Colon (tissue), 2 donors: ENCODE data around the gene PKP4.

ENCODE experiments used
- FAIRE-seq: peaks from 2 replicates; lab custom pipeline; 2012; peaks lifted over from hg19 to GRCh38; lab: Jason Lieb, UNC
- donor health status: control.
- donor health status: control.

PKP4 gene

DNA sequence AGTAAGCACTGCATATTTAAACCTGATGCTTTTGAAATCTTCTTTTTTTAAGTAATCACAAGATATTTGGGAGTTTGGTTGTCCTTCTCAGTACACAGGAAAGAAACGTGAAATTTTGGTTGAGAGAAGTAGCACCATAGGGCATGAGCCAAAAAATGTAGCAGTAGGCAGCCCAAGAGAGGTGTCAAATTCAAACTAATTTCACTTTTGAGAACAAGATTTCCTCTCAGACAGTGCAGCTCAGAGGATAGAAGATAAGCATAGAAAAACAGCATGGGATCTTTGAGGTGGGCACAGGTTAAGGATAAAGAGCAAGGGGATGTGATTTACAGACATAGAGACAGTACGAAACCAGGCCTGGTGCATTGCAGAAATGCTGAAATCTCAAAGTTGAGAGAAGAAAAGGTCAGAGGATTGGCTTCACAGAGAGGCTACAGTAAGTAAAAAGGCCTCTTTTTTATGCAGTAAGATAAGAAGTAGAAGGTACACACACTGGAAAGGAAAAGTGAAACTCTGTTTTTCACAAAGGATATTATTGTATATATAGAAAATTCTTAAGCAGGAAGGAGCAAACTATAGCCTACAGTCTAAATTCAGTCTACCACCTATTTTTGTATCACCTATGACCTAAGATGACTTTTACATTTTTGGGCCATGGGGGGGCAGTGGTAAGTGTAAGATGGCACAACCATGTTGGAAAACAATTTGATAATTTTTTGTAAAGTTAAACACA lies 89.8 kb downstream of the PKP4 start:
- no peak for FAIRE-seq

DNA sequence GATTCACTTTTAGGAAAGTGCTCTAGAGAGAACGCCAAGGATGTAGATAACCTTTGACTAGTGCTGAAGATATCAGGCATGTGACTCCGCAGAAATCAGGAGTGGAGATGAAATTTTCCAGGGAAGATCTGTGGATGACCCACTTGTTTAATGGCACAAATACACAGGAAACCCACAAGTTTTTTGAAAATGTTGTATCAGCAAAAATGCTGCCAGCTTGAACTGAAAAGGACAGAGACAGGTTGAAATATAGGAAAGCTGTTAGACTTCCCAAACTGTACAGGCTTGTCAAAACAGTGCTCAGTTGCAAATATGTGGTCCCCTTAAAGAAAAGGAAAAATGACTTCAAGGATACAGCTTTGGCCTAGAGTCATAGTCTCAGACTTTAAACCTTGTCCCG lies 96.5 kb downstream of the PKP4 start:
- no peak for FAIRE-seq

DNA sequence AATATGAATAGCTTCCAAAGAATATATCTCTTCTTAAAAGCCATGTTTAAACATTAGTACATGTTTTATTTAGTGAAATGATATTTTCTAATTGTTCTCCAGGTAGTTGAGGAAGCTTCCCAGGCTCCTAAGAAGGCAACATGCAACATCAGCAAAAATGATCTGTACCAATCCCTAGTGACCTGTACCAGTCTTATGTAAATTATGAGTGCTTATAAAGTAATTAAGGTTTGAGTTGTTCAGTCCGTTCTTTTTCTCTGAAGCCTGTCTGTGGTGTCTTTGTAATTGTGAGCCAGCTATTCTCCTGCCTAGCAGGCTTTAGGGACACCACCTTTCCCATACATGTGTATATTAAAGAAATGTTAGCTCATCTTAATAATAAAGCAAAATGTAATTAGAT lies 98.2 kb downstream of the PKP4 start:
- FAIRE-seq: no peak

DNA sequence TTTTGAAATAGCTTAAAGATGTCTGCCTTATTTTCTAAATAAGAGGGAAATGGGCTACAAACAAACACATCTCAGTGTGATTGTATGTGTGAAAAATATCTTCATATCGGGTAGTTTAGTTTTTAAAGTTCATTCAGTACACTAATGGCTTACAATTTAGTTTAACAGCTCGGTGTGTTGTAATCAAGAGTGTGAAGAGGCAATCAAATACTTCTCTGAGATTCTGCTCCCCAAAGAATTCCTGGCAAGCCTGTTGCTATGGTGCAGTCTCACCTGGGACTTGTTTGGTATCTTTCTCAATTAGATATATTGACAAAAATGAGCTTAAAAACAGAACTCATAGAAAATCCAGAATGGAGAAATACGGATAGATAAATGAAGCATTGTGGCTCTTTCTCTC lies 99.4 kb downstream of the PKP4 start:
- FAIRE-seq: no peak

DNA sequence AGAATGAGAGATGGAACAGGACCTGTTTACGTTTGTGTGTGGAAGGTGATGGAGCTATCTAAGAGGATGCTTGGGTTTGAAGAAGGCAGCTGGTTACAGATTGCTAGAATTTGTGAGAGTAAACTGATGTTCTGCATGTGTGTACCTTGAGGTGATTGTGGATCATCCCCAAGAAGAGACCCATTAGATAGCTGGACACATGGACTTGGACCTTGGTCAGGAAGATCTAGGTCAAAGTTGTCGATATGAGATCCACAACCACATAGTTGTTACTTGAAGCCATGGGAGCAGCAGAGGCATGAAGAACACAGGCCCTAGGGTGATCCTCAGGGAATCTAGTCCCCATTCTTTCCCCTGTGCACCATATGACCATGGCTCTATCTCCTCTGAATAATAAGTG lies 101.0 kb downstream of the PKP4 start:
- FAIRE-seq: no peak

DNA sequence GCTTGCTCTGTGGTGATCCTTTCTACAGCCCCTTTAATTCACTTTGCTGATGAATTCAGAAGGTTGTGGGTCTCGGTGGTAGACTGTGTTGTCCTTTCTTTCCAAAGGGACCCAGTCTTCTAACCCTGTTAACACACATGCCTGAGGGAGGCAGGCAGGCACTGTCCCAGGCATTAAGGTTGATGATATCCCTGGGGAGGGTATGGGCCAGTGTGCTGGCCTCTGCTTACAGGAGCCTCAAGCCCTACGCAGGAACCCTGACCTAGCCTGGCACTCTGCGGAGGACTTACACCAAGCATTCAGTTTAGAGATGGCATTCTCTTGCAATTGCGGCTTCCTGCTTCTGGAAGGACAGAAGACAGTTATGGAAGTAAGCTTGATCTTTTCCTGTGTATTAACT lies 102.5 kb downstream of the PKP4 start:
- FAIRE-seq: no peak

DNA sequence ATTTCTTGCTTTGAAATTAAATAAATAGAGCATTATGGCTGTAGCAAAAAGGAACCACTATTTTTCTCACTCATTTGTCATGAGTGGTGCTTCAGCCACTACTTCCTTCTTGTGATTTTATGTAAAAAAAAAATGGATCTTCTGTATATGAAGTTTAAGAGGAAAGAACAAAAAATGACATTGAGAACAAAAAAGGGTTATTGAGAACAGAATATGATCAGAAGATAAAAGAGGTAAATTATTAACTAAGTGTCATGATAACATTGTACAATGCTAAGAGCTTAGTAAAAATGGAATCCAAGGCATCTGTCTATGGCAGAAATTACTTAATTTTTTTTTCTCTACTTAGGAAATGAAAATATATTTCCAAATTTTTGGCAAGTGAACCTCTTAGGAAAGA lies 103.5 kb downstream of the PKP4 start:
- FAIRE-seq: no peak

DNA sequence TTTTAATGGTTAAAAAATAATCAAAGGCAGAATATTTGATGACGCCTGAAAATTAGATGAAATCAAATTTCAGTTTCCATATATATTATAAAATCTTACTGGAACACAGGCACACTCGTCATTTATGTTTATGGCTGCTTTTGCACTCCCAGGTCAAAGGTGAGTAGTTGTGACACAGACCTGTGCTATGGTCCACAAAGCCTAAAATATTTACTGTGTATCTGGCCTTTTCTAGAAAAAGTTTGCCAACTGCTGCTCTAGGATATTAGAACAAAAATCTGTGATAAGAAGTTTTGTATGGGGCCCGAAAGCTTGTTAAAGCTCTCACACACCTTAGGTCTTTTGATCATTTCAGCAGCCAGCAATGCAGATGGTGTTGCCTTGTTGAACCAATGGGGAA lies 104.3 kb downstream of the PKP4 start:
- no peak for FAIRE-seq

DNA sequence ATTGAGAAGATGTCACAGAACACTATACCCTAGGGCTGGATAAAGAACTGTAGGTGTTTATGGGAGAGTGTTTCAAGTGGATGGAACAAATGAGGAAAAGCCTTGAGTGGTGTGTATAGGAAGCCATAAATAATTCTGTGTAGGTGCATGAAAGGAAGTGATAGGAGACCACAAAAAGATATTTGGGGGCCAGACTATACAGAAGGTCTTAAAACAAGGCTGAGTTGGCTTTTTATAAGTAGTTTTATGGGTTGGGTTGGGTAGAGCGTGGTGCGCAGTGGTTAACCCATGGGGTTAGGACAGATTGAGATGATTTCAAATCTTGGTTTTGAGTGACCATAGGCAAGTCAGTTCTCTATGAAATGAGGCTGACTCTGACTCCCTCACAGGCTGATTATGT lies 110.5 kb downstream of the PKP4 start:
- FAIRE-seq: no peak

DNA sequence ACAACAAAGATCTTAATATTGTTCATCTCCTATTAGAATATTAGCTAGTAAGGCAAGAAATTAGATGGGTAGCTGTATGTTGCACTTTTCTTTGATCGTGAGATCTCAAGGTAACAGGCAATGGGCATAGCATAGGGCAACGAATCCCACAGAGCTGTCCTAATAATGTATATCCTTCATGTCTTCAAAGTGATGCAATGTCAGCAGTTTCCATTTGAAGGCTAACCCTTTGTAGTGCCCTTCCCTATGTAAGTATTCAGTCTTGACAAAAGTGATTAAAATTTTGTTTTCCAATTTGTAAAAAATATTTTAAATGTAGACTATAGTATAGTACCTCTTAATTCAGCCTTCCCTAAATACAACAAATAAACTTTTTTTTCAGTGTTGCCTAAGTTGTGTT lies 112.5 kb downstream of the PKP4 start:
- no peak for FAIRE-seq

DNA sequence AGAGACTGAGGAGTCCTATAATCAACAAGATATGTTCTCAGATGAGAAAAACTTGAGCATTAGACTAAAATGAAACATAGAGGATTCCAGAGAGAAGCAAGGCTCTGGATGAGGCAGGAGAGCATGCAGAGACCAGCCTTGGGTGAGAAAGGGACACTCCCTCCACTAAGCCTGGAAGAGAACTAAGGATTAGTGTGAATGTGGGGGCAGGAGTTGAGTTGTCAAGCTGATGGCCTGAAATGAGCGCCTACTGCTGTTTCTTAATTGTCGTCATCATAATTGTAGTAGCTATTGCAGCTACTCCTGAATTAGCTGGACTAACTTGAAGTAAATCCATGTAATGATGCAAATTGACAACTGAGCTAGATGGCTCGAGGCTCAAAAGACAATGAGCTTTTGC lies 114.1 kb downstream of the PKP4 start:
- no peak for FAIRE-seq

DNA sequence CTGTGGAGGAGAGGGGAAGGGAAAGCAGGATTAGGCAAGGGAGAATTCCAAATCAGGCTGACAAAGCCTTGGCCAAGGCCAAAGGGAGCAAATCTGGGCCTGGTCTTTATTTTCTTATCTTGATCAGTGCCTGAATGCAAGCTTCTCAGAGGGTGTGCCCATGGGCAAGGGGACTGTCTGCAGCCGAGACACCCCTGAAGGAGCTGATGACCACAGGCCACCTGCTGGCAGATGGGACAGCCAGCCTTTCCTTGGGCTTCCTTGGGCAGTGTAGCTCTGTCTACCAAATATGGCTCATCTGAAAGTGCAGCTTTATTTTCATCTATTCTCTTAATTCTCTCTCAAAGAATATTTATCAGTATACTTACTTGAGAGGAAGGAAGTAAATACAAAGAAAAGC lies 117.0 kb downstream of the PKP4 start:
- no peak for FAIRE-seq

DNA sequence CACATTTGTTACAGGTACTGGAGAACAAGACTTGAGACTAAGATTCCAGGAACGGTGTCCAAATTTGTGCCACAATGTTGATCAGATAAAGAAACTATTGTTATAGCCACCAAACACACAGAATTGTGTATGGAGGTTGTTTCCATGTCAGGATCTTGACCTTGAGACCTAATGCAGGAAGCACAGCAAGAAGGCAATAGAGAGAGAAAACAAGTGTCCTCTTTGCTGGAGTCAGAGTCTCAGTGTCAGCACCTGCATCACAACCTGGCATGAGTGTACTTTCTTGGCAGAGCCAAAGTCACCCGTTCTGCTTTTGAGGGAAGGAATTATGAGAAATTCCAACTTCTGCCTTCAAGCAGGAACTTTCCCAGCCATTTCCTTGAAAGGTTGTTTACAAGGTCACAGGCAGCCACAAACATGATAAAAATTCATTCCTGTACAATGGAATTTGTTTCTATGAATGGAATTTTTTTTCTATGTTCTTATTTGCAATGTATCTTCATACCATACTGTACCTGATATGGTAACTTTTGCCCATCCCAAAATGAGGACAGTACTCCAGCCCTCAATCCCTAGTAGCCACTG lies 118.4 kb downstream of the PKP4 start:
- FAIRE-seq: no peak

DNA sequence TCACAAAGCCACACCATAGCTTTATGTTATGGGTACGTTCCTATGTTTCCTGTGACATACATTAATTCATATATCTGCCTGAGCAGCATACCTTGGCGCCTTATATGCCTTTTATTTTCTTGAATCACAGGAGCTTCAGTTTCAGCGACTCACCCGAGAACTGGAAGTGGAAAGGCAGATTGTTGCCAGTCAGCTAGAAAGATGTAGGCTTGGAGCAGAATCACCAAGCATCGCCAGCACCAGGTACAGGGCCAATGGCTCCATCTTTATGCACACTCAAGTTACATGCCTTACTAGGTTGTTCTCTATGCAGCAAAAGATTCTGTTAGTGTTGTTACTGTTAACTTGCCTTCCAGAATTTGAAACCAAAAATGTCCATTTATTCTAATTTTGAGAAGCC lies 120.4 kb downstream of the PKP4 start:
- no peak for FAIRE-seq

DNA sequence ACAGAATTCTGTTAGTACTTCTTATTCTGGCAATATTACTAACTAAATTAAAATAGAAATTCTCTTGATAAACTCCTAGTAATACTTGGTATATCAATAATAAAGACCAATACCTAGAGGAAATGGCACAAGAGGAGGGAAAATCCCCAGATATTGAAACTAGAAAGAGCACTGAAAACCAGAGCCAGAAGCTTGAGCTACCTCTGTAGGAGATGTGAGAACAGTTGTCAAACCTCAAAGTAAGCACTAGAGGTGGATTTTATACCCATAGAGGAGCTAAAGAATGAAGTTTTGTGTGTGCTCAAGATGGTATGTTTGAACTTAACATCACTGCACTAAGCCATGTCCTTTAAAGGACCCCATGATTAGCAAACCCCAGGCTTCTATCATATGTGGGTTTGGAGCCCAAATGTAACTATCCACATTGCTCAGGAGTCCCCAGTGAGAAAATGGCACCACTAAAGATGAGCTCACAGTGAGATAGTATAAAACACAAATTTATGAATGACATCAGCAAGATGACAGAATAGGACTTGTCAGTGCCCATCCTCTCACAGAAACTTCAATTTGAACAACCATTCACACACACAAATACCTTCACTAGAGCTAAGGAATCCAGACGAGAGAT lies 122.1 kb downstream of the PKP4 start:
- no peak for FAIRE-seq

DNA sequence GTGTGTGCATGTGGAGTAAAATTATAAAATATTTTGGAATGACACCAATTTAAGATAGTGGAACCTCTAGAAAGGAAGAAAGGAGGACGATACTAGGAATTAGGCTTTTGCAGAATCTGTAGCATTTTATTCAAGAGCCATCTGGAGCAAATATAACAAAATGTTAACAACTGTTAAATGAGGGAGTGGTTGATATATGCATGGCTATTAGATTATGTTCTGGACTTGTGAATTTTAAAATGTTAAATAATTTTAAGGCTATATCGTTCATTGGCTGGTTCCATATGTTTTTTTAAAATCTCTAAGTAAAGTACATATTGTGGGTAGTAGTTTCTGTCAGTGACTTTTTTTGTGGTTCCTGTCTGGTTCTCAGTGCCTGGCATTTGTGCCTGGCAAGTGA lies 123.2 kb downstream of the PKP4 start:
- FAIRE-seq: no peak

DNA sequence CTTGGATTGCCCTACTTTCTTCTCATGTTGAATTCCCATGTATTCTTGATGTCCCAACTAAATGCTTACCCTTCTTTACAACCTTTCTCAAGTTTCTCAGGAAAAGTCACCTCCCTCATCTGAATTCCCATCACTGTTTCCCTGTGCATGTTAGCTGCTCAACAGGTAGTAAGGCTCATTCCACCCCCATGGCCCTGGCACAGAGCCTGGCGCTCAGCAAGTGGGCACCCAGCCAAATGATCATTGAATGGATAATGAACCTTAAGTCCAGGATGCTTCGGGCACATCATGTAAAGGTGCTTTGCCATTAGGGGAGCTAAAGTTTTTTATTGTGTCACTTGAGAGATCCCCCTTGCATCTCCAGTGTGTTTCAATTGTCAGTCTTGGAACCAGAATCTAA lies 124.0 kb downstream of the PKP4 start:
- FAIRE-seq: no peak

DNA sequence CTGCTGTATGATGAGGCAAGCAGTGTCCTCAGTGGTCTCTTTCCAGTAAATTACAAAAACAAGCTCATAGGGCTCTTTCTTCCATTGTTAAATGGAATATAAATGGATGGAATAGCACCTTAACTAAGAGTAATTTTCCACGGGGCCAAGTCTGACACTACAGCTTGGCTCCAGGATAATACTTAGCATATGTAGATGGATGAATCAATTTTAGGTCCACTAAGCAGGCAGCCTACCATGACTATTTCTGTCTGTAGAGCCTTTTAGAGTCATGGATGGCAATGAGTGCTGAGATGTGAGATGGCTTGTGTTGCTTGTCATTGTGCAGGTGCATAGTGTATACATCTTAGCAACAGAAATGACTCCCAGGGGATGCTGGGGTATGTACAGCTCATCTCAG lies 125.9 kb downstream of the PKP4 start:
- no peak for FAIRE-seq

DNA sequence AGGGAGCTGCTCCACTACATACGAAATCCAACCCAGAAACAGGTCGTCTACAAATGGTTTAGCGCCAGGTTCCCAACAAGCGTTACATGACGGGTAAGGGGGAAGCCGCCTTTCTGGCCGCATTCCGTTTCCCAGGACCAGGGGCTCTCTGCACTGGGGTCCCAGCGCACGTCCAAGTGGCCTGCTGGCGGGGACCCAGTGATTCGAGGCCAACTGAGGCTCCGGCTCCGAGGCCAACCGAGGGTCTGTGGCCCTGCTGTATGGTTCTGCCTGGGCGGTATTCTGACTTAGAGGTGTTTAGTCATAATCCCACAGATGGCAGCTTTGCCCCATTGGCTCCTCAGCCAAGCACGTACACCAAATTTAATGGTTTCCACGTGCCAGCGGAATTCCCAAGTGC lies 127.2 kb downstream of the PKP4 start:
- FAIRE-seq: no peak

DNA sequence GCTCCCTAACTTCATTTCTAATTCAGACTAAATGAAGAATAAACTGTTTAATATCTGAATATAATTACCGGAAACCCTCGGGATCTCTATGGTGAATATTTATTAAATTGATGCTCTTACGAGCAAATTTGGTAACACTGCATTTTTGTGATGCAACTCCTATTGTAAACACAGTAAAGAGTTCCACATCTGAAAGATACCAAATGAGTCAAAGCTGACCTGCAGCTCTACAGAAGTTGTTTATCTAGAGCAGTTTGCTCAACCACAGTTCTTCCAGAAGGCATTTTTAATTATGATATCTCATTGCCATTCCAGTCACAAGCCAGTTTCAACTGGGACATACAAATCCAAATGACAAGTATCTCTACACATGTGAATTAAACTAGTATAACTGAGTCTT lies 129.7 kb downstream of the PKP4 start:
- FAIRE-seq: no peak

DNA sequence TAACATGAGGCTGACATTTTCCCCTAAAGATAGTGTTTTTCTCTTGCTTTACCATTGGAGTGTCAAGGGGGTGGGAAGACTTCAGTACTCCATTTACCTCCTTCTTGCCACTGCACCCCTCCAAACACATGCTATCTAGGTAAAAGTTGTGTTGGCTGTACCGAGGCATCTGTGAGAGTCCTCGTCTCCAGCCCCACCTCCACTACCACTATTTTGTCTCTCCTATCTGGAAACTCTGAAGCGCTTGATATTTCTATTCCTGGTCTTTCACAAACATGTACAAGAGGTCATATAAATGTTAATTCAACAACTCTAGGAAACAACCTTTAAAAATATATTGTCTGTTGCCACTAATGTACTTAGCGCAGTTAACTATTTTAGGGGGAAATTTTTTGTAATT lies 132.6 kb downstream of the PKP4 start:
- no peak for FAIRE-seq

DNA sequence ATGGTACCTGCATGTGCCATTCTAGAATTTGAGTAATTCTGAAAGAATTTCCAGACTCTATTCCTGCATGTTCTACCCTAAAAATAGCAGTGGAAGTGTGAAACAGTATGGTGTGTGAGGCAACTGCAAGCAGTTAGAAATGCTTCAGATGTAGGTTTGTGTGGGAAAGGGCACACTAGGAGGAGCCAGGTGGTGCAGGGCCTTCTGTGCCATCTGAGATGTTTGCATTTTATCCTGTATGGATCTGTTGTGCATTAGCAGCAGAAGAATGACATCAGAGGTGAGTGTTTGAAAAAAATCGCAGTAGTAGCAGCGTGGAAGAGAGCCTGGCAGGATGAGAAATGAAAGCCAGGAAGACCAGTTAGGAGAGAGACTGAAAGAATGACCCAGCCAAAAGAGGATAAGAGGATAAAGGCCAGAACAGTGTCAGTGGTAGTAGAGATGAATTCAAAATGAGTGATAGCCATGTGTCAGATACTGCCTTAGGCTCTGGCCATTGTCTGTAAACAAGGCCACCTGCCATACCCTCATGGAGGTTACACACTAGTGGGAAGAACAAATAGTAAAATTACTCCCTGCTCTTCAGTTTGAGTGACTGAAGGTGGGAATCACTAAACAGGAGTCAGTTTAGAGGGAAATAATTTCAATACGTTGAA lies 142.2 kb downstream of the PKP4 start:
- no peak for FAIRE-seq

DNA sequence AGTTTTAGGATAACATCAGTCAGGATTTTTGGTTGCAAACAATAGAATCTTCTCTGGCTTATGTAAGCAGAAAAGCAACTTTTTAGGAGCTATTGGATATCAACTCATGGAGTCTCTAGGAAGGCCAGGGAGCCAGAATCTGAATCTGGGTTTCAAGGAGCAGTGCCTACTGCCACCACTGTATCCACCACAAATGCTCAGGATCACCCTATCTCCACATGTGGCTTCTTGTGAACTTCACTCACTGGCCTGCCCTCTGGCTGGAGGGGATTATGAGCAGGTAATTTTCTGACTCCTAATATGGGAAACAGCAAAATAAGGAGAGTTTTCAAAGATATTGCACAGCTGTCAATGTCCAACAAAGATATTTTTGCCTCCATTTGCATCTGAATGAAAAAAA lies 142.9 kb downstream of the PKP4 start:
- no peak for FAIRE-seq
